SK-N-SH treated with all-trans-retinoic acid at 6 μM for 48 hours (cell line): ENCODE data around the gene ABCF2.

Experiments
- ATAC-seq: fragments of 200-7000 bp; cut with Tn5 transposase; 3 replicates; pipeline ENCODE4 v1.9.1; 2020; ENCODE audit warnings: mild to moderate bottlenecking, moderate library complexity
- ARNTL ChIP-seq: fragments of 450-650 bp; formaldehyde crosslinking; IDR thresholded peaks from 2 replicates; pipeline ENCODE4 v1.5.0; 2020; ENCODE audit warnings: low read depth, mild to moderate bottlenecking, moderate library complexity, borderline replicate concordance
- BACH2 ChIP-seq: fragments of 250-450 bp; sonication (Bioruptor Pico); IDR thresholded peaks from 2 replicates; pipeline ENCODE4 v1.9.0; 2021; ENCODE audit warnings: mild to moderate bottlenecking, borderline replicate concordance
- CREB5 ChIP-seq: fragments of 250-450 bp; sonication (Bioruptor Pico); IDR thresholded peaks from 2 replicates; pipeline ENCODE4 v1.5.1; 2020; ENCODE audit warnings: low read depth, mild to moderate bottlenecking, moderate library complexity
- CSDC2 ChIP-seq: fragments of 250-450 bp; sonication (Bioruptor Pico); IDR thresholded peaks from 2 replicates; pipeline ENCODE4 v1.5.0; 2020; ENCODE audit warnings: mild to moderate bottlenecking, moderate library complexity
- ESRRG ChIP-seq: fragments of 250-450 bp; sonication (Bioruptor Pico); IDR thresholded peaks from 2 replicates; pipeline ENCODE4 v1.6.1; 2021; ENCODE audit warnings: mild to moderate bottlenecking
- GLIS3 ChIP-seq: fragments of 250-450 bp; sonication (Bioruptor Pico); IDR thresholded peaks from 2 replicates; pipeline ENCODE4 v1.5.0; 2020; ENCODE audit warnings: mild to moderate bottlenecking, moderate library complexity
- OSR1 ChIP-seq: fragments of 250-450 bp; sonication (Bioruptor Pico); IDR thresholded peaks from 2 replicates; pipeline ENCODE4 v1.8.0; 2022; ENCODE audit warnings: moderate library complexity, mild to moderate bottlenecking, inconsistent platforms
- PPARA ChIP-seq: fragments of 250-450 bp; sonication (Bioruptor Pico); IDR thresholded peaks from 2 replicates; pipeline ENCODE4 v1.5.0; 2020; ENCODE audit warnings: mild to moderate bottlenecking, borderline replicate concordance
- RARB ChIP-seq: fragments of 250-450 bp; sonication (Bioruptor Pico); IDR thresholded peaks from 2 replicates; pipeline ENCODE4 v1.8.0; 2021; ENCODE audit warnings: mild to moderate bottlenecking, moderate library complexity
- SNAI2 ChIP-seq: fragments of 250-450 bp; sonication (Bioruptor Pico); IDR thresholded peaks from 2 replicates; pipeline ENCODE4 v1.5.0; 2020; ENCODE audit warnings: mild to moderate bottlenecking, moderate library complexity
- TOX ChIP-seq: fragments of 250-450 bp; sonication (Bioruptor Pico); IDR thresholded peaks from 2 replicates; pipeline ENCODE4 v1.8.0; 2021; ENCODE audit warnings: mild to moderate bottlenecking, moderate library complexity, borderline replicate concordance
- ZC3H10 ChIP-seq: fragments of 250-450 bp; sonication (Bioruptor Pico); IDR thresholded peaks from 2 replicates; pipeline ENCODE4 v1.5.1; 2021; ENCODE audit warnings: mild to moderate bottlenecking, moderate library complexity
- ZFP3 ChIP-seq: fragments of 250-450 bp; sonication (Bioruptor Pico); IDR thresholded peaks from 2 replicates; pipeline ENCODE4 v1.5.0; 2020; ENCODE audit warnings: mild to moderate bottlenecking, moderate library complexity
- ZFP30 ChIP-seq: fragments of 450-650 bp; formaldehyde crosslinking; IDR thresholded peaks from 2 replicates; pipeline ENCODE4 v1.5.0; 2022; ENCODE audit warnings: mild to moderate bottlenecking, moderate library complexity
- ZNF565 ChIP-seq: fragments of 450-650 bp; formaldehyde crosslinking; conservative IDR thresholded peaks from 2 replicates; pipeline ENCODE4 v1.5.0; 2020; ENCODE audit warnings: low read depth, mild to moderate bottlenecking, moderate library complexity
- ZNF70 ChIP-seq: fragments of 450-650 bp; formaldehyde crosslinking; IDR thresholded peaks from 2 replicates; pipeline ENCODE4 v1.5.0; 2020; ENCODE audit warnings: mild to moderate bottlenecking, moderate library complexity
- ZNF8 ChIP-seq: fragments of 450-650 bp; formaldehyde crosslinking; IDR thresholded peaks from 2 replicates; pipeline ENCODE4 v1.5.0; 2020; ENCODE audit warnings: mild to moderate bottlenecking, moderate library complexity
- TF ChIP-seq, protein P1 (sequence below): fragments of 250-450 bp; sonication (Bioruptor Pico); IDR thresholded peaks from 2 replicates; pipeline ENCODE4 v1.8.0; 2021; ENCODE audit warnings: low read depth, mild to moderate bottlenecking, moderate library complexity, borderline replicate concordance
- TF ChIP-seq, protein P2 (sequence below): fragments of 250-450 bp; sonication (Bioruptor Pico); IDR thresholded peaks from 2 replicates; pipeline ENCODE4 v1.5.1; 2021; ENCODE audit warnings: mild to moderate bottlenecking, moderate library complexity
- TF ChIP-seq, protein P3 (sequence below): fragments of 250-450 bp; sonication (Bioruptor Pico); IDR thresholded peaks from 2 replicates; pipeline ENCODE4 v1.5.0; 2020; ENCODE audit warnings: mild to moderate bottlenecking, moderate library complexity
- TF ChIP-seq, protein P4 (sequence below): fragments of 250-450 bp; sonication (Bioruptor Pico); IDR thresholded peaks from 2 replicates; pipeline ENCODE4 v1.8.0; 2020; ENCODE audit warnings: mild to moderate bottlenecking, moderate library complexity, borderline replicate concordance

Gene ABCF2

GRCh38 chr7:151218170-151218569 lies 8.8 kb downstream of the ABCF2 start (continued):
- TF ChIP-seq CREB5 (CRISPR knock-in tag) (no peak), ZC3H10 (CRISPR knock-in tag) (no peak), BACH2 (CRISPR knock-in tag) (no peak), ZFP30 (CRISPR knock-in tag) (no peak), OSR1 (no peak), ZNF70 (CRISPR knock-in tag) (no peak)
- TF ChIP-seq, protein P1, sequence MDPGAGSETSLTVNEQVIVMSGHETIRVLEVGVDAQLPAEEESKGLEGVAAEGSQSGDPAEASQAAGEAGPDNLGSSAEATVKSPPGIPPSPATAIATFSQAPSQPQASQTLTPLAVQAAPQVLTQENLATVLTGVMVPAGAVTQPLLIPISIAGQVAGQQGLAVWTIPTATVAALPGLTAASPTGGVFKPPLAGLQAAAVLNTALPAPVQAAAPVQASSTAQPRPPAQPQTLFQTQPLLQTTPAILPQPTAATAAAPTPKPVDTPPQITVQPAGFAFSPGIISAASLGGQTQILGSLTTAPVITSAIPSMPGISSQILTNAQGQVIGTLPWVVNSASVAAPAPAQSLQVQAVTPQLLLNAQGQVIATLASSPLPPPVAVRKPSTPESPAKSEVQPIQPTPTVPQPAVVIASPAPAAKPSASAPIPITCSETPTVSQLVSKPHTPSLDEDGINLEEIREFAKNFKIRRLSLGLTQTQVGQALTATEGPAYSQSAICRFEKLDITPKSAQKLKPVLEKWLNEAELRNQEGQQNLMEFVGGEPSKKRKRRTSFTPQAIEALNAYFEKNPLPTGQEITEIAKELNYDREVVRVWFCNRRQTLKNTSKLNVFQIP: no peak

- ATAC-seq: no peak
- TF ChIP-seq GLIS3 (CRISPR knock-in tag): no peak
- no peak for TF ChIP-seq TOX (CRISPR knock-in tag)
- TF ChIP-seq, protein P2, sequence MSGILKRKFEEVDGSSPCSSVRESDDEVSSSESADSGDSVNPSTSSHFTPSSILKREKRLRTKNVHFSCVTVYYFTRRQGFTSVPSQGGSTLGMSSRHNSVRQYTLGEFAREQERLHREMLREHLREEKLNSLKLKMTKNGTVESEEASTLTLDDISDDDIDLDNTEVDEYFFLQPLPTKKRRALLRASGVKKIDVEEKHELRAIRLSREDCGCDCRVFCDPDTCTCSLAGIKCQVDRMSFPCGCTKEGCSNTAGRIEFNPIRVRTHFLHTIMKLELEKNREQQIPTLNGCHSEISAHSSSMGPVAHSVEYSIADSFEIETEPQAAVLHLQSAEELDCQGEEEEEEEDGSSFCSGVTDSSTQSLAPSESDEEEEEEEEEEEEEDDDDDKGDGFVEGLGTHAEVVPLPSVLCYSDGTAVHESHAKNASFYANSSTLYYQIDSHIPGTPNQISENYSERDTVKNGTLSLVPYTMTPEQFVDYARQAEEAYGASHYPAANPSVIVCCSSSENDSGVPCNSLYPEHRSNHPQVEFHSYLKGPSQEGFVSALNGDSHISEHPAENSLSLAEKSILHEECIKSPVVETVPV: no peak
- TF ChIP-seq BACH2 (CRISPR knock-in tag): no peak
- no peak for TF ChIP-seq ESRRG
- TF ChIP-seq ZNF70 (CRISPR knock-in tag): no peak
- no peak for TF ChIP-seq RARB (CRISPR knock-in tag)
- TF ChIP-seq ZFP3 (CRISPR knock-in tag): no peak
- no peak for TF ChIP-seq PPARA
- no peak for TF ChIP-seq ARNTL (CRISPR knock-in tag)
- no peak for TF ChIP-seq CSDC2 (CRISPR knock-in tag)
- TF ChIP-seq, protein P3, sequence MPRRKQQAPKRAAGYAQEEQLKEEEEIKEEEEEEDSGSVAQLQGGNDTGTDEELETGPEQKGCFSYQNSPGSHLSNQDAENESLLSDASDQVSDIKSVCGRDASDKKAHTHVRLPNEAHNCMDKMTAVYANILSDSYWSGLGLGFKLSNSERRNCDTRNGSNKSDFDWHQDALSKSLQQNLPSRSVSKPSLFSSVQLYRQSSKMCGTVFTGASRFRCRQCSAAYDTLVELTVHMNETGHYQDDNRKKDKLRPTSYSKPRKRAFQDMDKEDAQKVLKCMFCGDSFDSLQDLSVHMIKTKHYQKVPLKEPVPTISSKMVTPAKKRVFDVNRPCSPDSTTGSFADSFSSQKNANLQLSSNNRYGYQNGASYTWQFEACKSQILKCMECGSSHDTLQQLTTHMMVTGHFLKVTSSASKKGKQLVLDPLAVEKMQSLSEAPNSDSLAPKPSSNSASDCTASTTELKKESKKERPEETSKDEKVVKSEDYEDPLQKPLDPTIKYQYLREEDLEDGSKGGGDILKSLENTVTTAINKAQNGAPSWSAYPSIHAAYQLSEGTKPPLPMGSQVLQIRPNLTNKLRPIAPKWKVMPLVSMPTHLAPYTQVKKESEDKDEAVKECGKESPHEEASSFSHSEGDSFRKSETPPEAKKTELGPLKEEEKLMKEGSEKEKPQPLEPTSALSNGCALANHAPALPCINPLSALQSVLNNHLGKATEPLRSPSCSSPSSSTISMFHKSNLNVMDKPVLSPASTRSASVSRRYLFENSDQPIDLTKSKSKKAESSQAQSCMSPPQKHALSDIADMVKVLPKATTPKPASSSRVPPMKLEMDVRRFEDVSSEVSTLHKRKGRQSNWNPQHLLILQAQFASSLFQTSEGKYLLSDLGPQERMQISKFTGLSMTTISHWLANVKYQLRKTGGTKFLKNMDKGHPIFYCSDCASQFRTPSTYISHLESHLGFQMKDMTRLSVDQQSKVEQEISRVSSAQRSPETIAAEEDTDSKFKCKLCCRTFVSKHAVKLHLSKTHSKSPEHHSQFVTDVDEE (CRISPR knock-in tag): no peak
- no peak for TF ChIP-seq SNAI2 (CRISPR knock-in tag)
- no peak for TF ChIP-seq ZNF8 (CRISPR knock-in tag)
- TF ChIP-seq, protein P1: no peak
- no peak for TF ChIP-seq ZNF565 (CRISPR knock-in tag)
- TF ChIP-seq ZFP30 (CRISPR knock-in tag): no peak
Observed at GRCh38 chr7:151215396-151215795, 11.6 kb downstream of the ABCF2 start.

GRCh38 chr7:151213826-151214225 lies 13.2 kb downstream of the ABCF2 start:
- ATAC-seq: no peak
- no peak for TF ChIP-seq ZC3H10 (CRISPR knock-in tag)
- TF ChIP-seq ZFP30 (CRISPR knock-in tag): no peak
- no peak for TF ChIP-seq ESRRG
- TF ChIP-seq, protein P3 (CRISPR knock-in tag): no peak
- TF ChIP-seq, protein P4, sequence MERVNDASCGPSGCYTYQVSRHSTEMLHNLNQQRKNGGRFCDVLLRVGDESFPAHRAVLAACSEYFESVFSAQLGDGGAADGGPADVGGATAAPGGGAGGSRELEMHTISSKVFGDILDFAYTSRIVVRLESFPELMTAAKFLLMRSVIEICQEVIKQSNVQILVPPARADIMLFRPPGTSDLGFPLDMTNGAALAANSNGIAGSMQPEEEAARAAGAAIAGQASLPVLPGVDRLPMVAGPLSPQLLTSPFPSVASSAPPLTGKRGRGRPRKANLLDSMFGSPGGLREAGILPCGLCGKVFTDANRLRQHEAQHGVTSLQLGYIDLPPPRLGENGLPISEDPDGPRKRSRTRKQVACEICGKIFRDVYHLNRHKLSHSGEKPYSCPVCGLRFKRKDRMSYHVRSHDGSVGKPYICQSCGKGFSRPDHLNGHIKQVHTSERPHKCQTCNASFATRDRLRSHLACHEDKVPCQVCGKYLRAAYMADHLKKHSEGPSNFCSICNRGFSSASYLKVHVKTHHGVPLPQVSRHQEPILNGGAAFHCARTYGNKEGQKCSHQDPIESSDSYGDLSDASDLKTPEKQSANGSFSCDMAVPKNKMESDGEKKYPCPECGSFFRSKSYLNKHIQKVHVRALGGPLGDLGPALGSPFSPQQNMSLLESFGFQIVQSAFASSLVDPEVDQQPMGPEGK (CRISPR knock-in tag): no peak
- TF ChIP-seq, protein P2: no peak
- TF ChIP-seq, protein P1: no peak
- TF ChIP-seq BACH2 (CRISPR knock-in tag): no peak
- no peak for TF ChIP-seq ZNF8 (CRISPR knock-in tag)
